ENCODE data around the gene XAB2.

GRCh38 chr19:7589822-7590221 is 39.5 kb downstream of the XAB2 start:
- TF ChIP-seq CTCF (IDR thresholded peaks at IDR 0.05; ENCODE audit: low read depth, low read length, poor library complexity, severe bottlenecking) (no peak), EZH2phosphoT487 (IDR thresholded peaks at IDR 0.05; ENCODE audit: borderline replicate concordance, low read length) (no peak)

Measured in DOHH2 (cell line).